Hematopoietic multipotent progenitor cell treated with erythropoietin and hydrocortisone succinate and interleukin-3 and kit ligand, for 8 days (in vitro differentiated cells): ENCODE results near the gene TM4SF5.
A peak's percentile ranks its signal among the peaks of the same experiment; 100 is the strongest.

ENCODE experiments used
- DNase-seq: peaks from one replicate; pipeline ENCODE4 v3.0.0-alpha.2; 2015

The TM4SF5 gene, protein sequence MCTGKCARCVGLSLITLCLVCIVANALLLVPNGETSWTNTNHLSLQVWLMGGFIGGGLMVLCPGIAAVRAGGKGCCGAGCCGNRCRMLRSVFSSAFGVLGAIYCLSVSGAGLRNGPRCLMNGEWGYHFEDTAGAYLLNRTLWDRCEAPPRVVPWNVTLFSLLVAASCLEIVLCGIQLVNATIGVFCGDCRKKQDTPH

DNA sequence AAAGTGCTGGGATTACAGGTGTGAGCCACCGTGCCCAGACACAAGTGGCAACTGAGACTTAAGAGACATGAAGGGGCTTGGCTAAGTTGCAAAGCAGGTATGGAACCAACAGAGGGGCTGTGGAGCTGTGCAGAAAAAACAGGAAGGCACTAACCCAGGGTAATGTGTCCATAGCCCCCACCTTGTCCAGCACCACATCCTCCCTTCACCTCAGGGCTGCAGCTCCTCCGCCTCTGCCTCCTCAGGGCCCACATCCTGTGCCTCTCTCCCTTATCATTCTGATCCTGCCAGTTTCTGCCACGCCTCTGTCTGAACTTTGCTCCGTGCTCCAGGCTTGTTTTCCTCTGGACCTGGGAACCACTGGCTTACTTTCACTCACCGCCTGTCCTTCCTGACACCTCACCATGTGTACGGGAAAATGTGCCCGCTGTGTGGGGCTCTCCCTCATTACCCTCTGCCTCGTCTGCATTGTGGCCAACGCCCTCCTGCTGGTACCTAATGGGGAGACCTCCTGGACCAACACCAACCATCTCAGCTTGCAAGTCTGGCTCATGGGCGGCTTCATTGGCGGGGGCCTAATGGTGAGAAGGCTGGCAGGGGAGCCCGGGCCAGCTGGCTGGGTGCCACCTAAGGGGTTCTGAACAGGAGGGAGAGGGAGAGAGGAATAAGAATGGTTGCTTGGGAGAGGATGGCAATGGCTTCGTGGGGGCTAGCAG, at the start of gene TM4SF5:
TM4SF5 (plus strand) TSS at position 368 of the 716 bp plus-strand sequence; CDS start at position 405, 37 bp downstream.
- DNase-seq: no peak

DNA sequence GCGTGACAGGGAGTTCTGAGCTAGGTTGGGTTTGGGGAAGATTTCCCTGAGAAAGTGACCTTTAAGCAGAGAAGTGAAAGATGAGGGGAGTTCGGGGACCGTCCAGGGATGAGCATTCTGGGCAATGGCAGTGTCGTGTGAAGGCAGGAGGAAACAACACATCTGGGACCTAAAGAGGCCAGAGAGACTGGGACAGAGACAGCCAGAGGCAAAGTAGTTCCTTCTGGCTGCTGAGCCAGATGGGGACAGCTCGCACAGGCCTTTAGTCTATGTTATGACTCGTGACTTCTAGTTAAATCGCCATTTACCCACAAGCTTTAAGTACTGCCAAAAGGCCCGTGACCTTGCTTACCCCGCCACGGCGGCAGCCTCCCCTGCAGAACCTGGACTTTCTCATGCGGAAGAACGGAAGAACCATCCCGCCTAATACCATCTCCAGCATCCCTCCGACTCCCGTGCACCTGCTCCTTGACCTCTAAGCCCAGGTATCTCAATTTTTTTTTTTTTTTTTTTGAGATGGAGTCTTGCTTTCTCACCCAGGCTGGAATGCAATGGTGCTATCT, 48.9 kb upstream of the TM4SF5 start:
- no peak for DNase-seq

DNA sequence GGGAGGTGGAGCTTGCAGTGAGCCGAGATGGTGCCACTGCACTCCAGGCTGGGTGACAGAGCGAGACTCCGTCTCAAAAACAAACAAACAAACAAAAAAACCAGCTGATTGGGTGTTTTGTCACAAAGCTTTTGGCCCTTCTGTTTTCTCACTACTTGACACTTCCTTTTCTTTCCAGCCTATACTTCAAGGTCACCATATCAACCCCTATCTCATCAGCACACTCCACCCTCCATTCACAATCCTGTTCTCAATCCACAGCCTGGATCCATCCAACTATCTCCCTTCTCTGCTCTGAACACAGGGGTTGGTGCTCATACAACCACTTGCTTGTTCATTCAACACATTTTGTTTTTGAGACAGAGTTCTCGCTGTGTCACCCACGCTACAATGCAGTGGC, 47.0 kb upstream of the TM4SF5 start:
- peak; percentile 43 for DNase-seq

DNA sequence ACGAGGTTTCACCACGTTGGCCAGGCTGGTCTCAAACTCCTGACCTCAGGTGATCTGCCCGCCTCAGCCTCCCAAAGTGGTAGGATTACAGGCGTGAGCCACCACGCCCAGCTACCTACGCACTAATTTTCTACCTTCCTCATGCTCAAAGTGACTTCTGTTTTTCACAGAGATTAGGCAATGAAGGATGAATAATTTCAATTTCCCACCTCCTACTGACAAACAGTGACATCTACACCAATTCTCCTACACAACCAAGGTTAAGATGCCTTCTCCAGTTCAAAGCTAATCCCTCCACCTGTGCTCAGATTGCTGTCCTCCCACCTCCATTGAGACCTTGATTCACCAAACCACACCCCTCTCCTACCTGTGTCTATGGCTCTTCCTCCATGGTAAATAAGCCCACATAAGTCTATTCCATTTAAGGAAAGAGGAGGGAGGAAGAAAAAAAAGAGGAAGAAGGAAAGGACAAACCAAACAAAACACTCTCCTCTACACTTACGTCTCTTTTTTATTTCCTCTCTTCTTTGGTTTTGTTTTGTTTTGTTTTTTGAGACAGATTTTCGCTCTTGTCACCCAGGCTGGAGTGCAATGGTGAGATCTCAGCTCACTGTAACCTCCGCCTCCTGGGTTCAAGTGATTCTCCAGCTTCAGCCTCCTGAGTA, 45.9 kb upstream of the TM4SF5 start:
- no peak for DNase-seq

DNA sequence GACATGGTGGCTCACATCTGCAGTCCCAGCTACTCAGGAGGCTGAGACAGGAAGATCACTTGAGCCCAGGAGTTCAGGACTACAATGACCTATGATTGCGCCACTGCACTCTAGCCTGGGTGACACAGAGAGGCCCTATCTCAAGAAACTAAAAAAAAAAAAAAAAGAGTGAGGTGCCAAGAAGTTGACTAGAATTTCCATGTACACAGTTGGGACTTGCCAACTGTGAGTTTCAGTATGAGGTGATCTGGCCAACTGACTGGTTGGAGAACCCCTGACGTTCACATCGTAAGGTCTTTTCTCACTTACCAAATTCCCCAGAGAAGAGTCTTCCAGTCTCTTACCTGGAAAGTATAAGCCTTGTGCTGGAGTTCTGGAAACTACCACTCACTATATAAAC, 43.6 kb upstream of the TM4SF5 start:
- no peak for DNase-seq

DNA sequence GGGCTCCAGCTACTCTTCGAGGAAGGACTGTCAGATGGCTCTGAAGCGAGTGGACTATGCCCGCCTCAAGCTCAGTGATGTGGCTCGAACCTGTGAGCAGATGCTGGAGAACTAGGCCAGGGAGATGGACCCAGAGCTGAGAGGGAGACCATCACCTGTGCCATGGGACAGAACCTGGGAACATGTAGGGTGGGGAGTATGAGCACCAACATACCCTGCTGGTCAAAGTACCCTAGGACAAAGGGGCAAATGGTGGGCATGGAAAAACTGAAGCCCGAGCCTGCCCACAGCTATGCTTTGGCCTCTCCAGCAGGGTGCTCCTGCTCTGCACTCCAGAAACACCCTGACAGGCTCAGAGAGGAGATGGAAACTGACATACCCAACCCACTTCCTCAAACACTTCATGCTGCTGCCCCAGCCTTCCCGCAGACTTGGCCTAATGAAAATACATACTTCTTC, 38.6 kb upstream of the TM4SF5 start:
- DNase-seq: peak; percentile 51

DNA sequence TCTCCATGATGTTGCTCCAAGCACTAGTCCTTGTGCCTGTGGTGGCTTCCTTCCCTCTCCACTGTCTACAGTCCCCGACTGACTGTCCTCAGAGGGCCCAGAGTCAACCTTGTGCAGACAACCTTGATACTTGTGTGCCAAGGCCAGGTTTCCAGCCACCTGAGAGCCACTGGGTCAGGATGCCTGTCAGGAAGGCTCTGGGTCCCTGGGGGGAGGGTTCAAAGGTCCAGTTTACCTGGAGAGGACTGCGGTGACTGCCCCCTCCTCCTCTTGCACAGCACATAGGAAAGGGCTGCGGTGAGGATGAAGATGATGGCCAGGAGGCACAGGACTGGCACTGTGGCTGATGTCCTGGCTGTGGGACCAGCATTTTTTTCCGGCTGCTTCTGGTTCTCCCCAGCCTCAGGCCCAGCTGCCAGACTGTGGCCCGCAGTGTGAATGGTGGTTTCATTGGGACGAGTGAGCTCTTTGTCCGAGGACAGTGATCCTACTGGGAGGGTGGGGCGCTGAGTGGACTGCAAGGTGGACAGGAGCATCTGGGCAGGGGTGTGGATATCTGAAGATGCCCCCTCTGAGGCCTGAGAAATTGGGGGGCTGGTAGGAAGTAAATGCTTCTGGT, 36.7 kb upstream of the TM4SF5 start:
- no peak for DNase-seq

DNA sequence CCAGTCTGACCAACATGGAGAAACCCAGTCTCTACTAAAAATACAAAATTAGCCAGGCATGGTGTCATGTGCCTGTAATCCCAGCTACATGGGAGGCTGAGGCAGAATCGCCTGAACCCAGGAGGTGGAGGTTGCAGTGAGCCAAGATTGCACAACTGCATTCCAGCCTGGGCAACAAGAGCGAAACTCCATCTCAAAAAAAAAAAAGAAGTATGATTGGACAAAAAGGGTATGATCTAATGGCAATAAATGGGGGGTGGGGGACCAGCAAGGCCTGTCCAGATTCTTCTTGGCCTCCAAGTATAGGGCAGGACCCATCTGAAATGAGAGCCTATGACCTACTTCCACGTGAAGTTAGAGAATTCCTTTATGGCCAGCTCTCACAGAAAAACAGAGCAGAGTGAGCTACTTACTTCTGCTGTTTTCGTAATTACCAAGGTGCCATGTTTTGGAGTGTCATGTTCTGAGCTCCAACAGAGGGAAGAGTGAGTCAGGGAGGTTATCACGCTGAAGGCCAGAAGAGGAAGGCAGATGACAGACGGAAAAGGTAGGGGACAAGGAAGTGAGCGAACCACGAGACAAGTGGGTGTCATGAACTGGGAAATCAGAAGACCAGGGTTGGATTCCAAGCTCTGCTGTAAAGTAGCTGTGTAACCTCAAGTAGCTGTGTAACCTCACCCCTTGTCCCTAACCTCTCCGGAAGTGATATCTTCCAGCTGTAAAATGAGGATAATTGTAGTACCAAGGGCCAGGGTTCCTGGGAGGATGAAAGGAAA, 35.6 kb upstream of the TM4SF5 start:
- no peak for DNase-seq

DNA sequence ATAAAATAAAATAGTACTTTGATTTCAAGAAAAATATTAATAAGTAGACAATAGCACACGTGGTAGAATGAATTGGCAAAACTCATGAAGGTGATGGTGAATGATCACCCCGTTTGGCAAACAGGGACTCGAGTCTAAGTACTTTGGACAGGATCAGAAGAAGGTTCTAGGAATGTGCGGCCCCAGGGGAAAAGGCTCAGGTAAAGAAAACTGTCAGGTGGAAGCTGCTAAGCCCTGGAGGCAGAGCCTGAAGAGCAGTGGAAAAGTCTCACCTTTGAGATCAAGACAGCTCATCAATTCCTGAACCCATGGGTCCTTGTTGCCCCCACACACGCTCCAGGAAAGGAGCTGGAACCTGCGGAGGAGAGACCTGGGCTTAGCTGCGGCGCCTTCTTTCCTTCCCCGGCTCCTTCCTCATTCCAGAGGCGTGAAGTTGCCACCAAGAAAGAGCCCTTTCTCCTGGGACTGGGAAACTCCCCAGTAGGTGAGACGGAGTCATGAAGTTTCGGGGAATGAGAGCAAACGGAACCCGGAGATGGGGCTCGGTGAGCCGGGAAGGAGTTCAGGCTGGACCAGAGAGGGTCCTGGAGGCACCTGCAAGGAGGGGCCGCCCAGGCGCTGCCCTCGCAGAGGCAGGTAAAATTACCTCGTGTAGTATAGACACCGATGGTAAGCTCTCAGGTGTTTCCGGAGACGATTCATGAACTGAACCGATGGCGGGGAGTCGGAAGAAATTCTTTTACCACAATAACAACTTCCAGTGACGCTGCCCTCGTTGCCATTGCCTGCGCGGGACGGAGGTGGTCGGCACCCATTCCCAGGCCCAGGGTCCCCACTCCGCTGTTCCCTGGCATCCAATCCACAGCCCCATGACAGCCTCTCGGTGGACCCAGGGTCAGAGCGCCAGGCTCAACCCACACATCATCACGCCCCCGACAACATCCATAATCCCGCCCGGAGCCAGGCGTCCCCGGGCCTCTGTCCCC, 33.3 kb upstream of the TM4SF5 start:
- DNase-seq: no peak

DNA sequence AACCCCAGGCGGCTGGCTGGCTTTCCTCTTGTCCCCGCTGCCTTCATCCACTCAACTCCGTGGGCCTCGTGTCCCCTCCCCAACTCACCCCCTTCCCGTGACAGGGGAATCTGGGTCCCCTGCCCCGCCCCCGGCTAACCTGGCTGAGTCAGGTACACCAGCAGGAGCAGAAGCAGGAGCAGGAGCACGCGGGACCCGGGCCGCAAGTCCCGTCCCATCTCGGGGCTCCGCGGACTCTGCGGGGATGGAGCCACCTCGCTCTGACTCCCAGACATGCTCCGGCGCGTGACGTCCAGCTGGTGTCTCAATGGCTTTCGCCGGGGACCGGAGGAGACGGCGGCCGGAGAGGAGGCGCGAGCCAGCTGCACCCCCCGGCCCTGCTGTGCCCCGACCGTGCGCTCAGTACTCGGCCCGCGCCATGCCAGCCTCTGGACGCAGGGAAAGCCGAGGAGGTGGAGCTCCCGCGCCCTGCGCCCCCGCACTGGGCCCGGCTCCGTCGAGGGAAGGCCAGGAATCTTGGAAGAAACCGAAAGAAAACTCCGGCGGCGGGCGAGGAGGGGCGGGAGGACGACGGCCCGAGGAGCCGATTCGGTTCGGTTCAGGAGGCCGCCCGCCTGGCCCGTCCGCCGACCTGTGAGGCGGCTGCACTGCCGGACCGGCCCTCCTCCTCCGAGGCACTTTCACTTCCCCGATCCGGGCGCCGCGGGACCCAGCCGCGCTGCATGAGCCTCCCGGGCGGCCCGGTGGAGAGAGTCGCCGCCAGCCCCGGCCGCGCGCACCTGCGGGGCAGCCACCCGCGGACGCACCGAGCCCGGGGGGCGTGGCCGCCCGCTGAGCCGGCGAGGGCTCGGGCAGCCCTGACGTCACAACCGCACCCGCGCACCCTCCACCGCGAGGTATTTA, 32.3 kb upstream of the TM4SF5 start, which contains the start of the genes CXCL16 and ZMYND15:
CXCL16 (minus strand) TSS at position 807 of the 903 bp plus-strand sequence; CDS start at position 218, 589 bp downstream.
ZMYND15 (plus strand) TSS at position 712 of the 903 bp plus-strand sequence. CDS start 716 bp downstream, outside the sequence.
- DNase-seq: no peak

DNA sequence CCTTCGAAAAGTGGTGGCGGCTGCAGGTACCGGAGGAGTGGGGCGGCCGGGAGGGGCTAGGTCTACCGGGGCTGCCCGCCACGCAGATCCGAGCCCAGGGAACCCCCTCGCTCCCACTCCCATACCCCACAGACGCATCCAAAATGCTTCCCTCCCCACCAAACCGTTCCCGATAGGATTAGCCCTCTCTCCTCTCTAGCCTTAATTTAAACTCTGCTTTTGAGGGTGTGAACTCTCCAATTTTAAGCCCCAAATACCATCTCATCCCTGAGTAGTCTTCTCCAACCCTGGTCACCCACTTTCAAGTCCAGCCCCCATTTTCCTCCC, 31.7 kb upstream of the TM4SF5 start:
- DNase-seq: no peak

DNA sequence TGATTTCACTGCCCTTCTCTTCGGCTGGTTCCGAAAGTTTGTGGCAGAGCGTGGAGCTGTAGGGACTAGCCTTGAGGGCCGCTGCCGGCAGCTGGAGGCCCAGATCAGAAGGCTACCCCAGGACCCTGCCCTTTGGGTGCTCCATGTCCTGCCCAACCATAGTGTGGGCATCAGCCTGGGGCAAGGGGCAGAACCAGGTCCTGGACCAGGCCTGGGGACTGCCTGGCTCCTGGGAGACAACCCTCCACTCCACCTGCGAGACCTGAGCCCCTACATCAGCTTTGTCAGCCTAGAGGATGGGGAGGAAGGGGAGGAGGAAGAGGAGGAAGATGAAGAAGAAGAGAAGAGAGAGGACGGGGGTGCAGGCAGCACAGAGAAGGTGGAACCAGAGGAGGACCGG, 31.1 kb upstream of the TM4SF5 start:
- no peak for DNase-seq

DNA sequence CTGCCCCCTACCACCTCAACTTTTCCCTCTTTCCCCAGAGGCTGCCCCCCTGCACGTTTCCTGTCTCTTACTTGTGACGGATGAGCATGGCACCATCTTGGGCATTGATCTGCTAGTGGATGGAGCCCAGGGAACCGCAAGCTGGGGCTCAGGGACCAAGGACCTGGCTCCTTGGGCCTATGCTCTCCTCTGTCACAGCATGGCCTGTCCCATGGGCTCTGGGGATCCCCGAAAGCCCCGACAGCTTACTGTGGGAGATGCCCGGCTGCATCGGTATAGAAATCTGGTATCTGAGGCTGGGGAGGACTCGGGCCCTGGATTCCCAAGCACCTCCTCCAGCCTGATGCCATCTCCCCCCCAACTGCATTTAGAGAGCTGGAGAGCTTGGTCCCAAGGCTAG, 30.1 kb upstream of the TM4SF5 start:
- no peak for DNase-seq

DNA sequence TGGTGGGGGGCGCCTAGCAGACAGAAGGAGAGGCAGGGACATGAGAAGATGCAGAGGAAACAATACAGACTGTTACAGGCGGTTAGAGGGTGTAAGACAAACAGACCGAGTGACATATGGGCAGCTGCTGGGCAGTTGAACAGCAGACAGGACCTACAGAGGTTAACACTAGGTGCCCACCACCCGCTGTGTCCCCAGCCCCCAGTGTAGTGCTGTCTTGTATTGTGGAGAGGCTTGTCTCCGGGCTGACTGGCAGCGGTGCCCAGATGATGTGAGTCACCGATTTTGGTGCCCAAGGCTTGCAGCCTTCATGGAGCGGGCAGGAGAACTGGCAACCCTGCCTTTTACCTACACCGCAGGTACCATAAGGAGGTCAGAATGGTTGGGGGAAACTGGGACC, 29.6 kb upstream of the TM4SF5 start:
- DNase-seq: no peak

DNA sequence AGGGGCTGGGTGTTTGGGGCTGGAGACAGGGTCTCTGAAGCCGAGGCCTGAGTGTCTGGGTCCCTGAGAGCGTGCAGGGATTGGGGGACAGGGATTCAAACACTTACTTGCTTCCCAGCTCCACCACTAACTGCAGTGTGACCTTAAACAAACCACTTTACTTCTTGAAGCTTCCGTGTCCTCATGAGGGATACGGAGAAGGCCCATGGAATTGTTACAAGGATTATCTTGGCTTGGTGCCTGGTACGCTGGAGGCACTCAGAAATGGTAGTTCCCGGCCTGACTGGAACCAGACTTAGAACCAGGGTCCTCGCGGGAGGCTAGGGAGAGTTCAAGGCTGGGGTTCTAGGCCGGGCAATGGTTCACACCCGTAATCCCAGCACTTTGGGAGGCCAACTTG, 29.1 kb upstream of the TM4SF5 start:
- no peak for DNase-seq

DNA sequence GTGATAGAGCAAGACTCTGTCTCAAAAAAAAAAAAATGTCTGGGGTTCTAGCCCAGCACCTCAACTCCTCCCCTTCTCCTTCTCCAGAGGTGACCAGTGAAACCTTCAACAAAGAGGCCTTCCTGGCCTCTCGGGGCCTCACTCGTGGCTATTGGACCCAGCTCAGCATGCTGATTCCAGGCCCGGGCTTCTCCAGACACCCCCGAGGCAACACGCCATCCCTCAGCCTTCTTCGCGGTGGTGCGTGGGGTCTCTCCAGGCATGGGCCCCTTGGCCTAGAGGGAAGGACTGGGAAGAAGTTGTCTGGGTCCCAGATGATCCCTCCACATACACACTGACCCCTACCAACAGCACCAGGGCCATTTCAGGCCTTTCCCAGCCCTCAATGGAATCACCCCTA, 28.5 kb upstream of the TM4SF5 start:
- no peak for DNase-seq

DNA sequence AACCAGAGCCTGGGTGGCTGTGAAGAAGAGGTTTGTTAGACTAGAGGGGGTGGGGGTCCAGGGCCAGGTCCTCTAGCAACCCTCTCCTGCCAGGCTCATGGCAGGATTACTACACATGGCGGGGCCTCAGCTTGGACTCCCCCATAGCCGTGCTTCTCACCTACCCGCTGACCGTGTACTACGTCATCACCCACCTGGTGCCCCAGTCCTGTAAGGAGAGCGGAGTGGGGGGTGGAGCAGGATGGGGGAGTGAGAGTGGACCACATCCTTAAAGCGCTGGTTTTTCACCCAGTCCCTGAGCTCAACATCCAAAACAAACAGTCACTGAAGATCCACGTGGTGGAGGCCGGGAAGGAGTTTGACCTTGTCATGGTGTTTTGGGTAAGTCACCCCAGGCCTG, 27.8 kb upstream of the TM4SF5 start:
- DNase-seq: no peak

DNA sequence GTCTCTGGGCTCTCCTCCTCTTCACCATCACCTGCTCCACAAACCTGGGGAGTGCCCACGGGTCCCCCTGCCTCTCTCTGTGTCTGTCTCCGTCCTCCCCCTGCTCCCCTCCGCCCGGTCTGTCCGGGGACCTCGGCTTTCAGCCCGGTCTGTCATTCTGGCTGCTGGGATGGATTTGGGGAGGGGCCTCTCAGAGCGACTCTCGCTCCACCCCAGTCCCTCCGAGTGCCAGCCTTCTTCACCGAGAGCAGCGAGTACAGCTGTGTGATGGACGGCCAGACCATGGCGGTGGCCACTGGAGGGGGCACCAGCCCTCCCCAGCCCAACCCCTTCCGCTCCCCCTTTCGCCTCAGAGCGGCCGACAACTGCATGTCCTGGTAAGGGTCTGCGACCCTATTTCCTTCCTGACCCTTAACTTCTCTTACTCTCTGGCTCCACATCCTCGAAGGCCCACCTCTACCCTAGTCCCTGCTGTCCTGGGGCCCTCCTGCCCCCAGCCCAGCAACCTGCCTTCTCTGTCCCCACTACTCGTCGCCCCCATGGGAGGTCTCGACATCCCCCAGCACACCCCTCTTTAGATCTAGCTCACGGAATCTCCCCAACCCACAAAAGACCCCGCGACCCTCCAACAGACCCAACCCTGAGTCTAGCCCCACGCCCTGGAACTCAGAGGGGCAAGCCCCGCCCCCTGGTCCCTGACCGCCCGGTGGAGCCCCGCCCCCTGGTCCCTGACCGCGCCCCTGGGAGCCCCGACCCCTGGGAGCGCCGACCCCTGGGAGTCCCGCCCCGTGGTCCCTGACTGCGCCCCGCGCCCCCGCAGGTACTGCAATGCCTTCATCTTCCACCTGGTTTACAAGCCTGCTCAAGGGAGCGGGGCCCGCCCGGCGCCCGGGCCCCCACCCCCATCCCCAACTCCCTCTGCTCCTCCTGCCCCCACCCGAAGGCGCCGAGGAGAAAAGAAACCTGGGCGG, 26.4 kb upstream of the TM4SF5 start:
- no peak for DNase-seq

DNA sequence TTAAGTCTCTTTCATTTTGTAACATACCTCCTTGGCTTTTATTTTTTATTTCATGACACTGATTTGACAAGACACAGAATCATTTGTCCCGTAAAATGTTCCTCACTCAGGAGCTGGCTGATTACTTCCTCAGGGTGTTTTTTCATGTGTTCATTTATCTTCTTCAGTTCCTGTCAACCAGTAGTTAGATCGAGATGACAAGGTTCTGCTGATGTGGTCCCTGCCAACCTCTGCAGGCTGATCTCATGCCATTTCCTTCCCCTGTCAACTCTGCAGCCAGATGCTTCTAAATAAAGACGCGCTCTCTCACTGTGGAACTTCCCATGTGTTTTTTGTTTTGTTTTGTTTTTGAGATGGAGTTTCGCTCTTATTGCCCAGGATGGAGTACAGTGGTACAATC, 23.8 kb upstream of the TM4SF5 start:
- no peak for DNase-seq
